ENCODE data around the gene TPCN2. TPM values are rescaled to one million over a fixed set of nuclear protein-coding genes. Genes with fewer than 3 reads are reported as not detected.

The TPCN2 gene
- total RNA-seq, 1 donor from 2014 or later = 19.1 TPM

- no peak for DNase-seq (ENCODE audit: low spot score)
- H3K9me3 Mint-ChIP-seq = peaks cover 3% of the 10 kb centered on the region
- no peaks in the 10 kb centered on the region for H3K36me3 Mint-ChIP-seq (ENCODE audit: low read depth)
- no peak overlapping the region for H3K4me3 Mint-ChIP-seq (ENCODE audit: low read depth)
- H3K4me1 Mint-ChIP-seq (ENCODE audit: low read depth) = peaks cover 1% of the 10 kb centered on the region
- H3K27me3 Mint-ChIP-seq (ENCODE audit: low read depth) = no peaks in the 10 kb centered on the region
- H3K27ac Mint-ChIP-seq = no peak overlapping the region
- intact Hi-C loops (cut with micrococcal nuclease) = no loop called here
Measured at GRCh38 chr11:69105461-69106030, 56.8 kb downstream of the TPCN2 start.

GRCh38 chr11:69106031-69106811, 57.5 kb downstream of the TPCN2 start:
- intact Hi-C loops (cut with micrococcal nuclease) = no loop called here
- Mint-ChIP-seq H3K9me3 (peaks cover 6% of the 10 kb centered on the region), H3K4me1 (ENCODE audit: low read depth) (peaks cover 1% of the 10 kb centered on the region), H3K36me3 (ENCODE audit: low read depth) (no peaks in the 10 kb centered on the region), H3K27me3 (ENCODE audit: low read depth) (no peaks in the 10 kb centered on the region), H3K27ac (no peak overlapping the region), H3K4me3 (ENCODE audit: low read depth) (no peak overlapping the region)
- DNase-seq (ENCODE audit: low spot score) = no peak

DNA sequence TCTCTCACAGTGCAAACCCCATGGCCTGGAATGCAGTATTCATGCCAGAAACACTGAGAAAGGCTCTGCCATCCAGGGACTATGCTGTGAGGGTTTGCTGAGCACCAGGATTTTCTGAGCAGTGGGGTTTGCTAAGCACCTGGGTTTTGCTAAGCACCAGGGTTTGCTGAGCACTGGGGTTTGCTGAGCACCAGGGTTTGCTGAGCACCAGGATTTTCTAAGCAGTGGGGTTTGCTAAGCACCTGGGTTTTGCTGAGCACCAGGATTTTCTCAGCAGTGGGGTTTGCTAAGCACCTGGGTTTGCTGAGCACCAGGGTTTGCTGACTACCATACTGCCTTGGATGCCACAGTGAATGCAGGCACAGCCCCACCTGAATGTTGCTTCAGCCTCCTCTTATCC, 58.7 kb downstream of the TPCN2 start:
- H3K36me3 Mint-ChIP-seq (ENCODE audit: low read depth) = no peaks in the 10 kb centered on the region
- intact Hi-C loops (cut with micrococcal nuclease) = no loop called here
- H3K4me3 Mint-ChIP-seq (ENCODE audit: low read depth) = no peak overlapping the region
- no peak for DNase-seq (ENCODE audit: low spot score)
- H3K9me3 Mint-ChIP-seq = peaks cover 6% of the 10 kb centered on the region
- no peaks in the 10 kb centered on the region for H3K27me3 Mint-ChIP-seq (ENCODE audit: low read depth)
- H3K4me1 Mint-ChIP-seq (ENCODE audit: low read depth) = peaks cover 1% of the 10 kb centered on the region
- no peak overlapping the region for H3K27ac Mint-ChIP-seq

- no peak overlapping the region for H3K27ac Mint-ChIP-seq
- no peaks in the 10 kb centered on the region for H3K36me3 Mint-ChIP-seq (ENCODE audit: low read depth)
- H3K27me3 Mint-ChIP-seq (ENCODE audit: low read depth) = no peaks in the 10 kb centered on the region
- peaks cover 6% of the 10 kb centered on the region for H3K9me3 Mint-ChIP-seq
- intact Hi-C loops (cut with micrococcal nuclease) = no loop called here
- H3K4me3 Mint-ChIP-seq (ENCODE audit: low read depth) = no peak overlapping the region
- peaks cover 1% of the 10 kb centered on the region for H3K4me1 Mint-ChIP-seq (ENCODE audit: low read depth)
- DNase-seq (ENCODE audit: low spot score) = no peak
Measured at GRCh38 chr11:69108030-69108429, 59.3 kb downstream of the TPCN2 start.

- Mint-ChIP-seq H3K4me3 (ENCODE audit: low read depth) (no peak overlapping the region), H3K27me3 (ENCODE audit: low read depth) (no peaks in the 10 kb centered on the region), H3K9me3 (peaks cover 6% of the 10 kb centered on the region), H3K27ac (no peak overlapping the region), H3K4me1 (ENCODE audit: low read depth) (peaks cover 1% of the 10 kb centered on the region), H3K36me3 (ENCODE audit: low read depth) (no peaks in the 10 kb centered on the region)
- no peak for DNase-seq (ENCODE audit: low spot score)
- intact Hi-C loops (cut with micrococcal nuclease) = no loop called here
Measured at GRCh38 chr11:69108559-69108958, 59.8 kb downstream of the TPCN2 start.

GRCh38 chr11:69109101-69109500, 60.4 kb downstream of the TPCN2 start:
- Mint-ChIP-seq H3K4me3 (ENCODE audit: low read depth) (no peak overlapping the region), H3K27ac (no peak overlapping the region), H3K9me3 (peaks cover 6% of the 10 kb centered on the region), H3K27me3 (ENCODE audit: low read depth) (no peaks in the 10 kb centered on the region), H3K4me1 (ENCODE audit: low read depth) (peaks cover 1% of the 10 kb centered on the region), H3K36me3 (ENCODE audit: low read depth) (no peaks in the 10 kb centered on the region)
- no peak for DNase-seq (ENCODE audit: low spot score)
- intact Hi-C loops (cut with micrococcal nuclease) = no loop called here

- peaks cover 1% of the 10 kb centered on the region for H3K4me1 Mint-ChIP-seq (ENCODE audit: low read depth)
- intact Hi-C loops (cut with micrococcal nuclease) = no loop called here
- DNase-seq (ENCODE audit: low spot score) = no peak
- no peaks in the 10 kb centered on the region for H3K27me3 Mint-ChIP-seq (ENCODE audit: low read depth)
- H3K36me3 Mint-ChIP-seq (ENCODE audit: low read depth) = no peaks in the 10 kb centered on the region
- no peak overlapping the region for H3K4me3 Mint-ChIP-seq (ENCODE audit: low read depth)
- peaks cover 6% of the 10 kb centered on the region for H3K9me3 Mint-ChIP-seq
- no peak overlapping the region for H3K27ac Mint-ChIP-seq
Measured at GRCh38 chr11:69110451-69110850, 61.7 kb downstream of the TPCN2 start.

DNA sequence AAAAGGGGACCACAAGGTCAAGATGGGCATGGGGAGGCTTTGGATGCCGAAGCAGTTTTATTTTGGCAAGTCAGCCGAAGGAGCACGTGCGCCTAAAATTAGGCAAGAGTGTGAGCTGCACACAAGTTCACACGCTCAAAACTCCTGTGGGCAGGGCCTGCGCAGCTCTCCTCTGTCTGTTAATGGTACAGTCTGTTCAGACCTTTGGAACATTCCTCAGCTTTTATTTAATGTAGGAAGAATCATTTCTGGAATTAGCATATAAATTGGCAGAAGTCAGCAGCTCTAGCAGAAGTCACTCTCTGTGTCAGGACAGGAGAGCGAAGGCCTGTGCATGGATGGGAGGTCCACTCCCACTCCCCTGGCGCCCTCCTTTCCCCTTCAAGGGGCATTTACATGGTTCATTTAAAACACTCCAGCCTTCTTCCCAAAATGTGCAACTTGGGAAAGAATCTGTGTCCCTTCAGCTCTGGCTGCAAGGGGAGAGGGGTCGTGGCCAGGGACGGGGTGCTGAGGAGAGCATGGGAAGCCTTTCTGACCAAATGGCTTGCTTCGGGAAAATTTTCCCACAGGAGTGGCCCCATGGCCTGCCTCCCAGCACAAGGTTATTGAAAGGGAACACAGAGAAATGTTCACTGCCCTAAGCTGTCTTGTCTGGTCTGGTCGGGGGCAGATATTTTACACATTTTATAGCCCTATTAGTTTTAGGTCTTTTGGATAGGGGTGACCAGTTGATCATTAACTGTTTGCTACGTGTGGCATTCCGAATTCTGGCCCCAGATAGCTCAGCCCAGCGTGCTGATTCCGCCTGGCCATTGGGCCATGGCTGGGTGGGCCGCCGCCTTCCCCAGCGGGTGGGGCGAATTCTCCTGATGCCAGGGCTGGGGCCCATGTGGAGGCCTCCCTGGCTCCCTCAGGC, 63.2 kb downstream of the TPCN2 start:
- no peak for DNase-seq (ENCODE audit: low spot score)
- H3K9me3 Mint-ChIP-seq = peaks cover 6% of the 10 kb centered on the region
- H3K4me3 Mint-ChIP-seq (ENCODE audit: low read depth) = no peak overlapping the region
- intact Hi-C loops (cut with micrococcal nuclease) = no loop called here
- H3K36me3 Mint-ChIP-seq (ENCODE audit: low read depth) = no peaks in the 10 kb centered on the region
- H3K27me3 Mint-ChIP-seq (ENCODE audit: low read depth) = no peaks in the 10 kb centered on the region
- H3K4me1 Mint-ChIP-seq (ENCODE audit: low read depth) = no peaks in the 10 kb centered on the region
- no peak overlapping the region for H3K27ac Mint-ChIP-seq

GRCh38 chr11:69113226-69113625, 64.5 kb downstream of the TPCN2 start:
- no peaks in the 10 kb centered on the region for H3K4me1 Mint-ChIP-seq (ENCODE audit: low read depth)
- no peak for DNase-seq (ENCODE audit: low spot score)
- H3K4me3 Mint-ChIP-seq (ENCODE audit: low read depth) = no peak overlapping the region
- no peaks in the 10 kb centered on the region for H3K36me3 Mint-ChIP-seq (ENCODE audit: low read depth)
- intact Hi-C loops (cut with micrococcal nuclease) = no loop called here
- H3K9me3 Mint-ChIP-seq = peaks cover 6% of the 10 kb centered on the region
- H3K27ac Mint-ChIP-seq = no peak overlapping the region
- no peaks in the 10 kb centered on the region for H3K27me3 Mint-ChIP-seq (ENCODE audit: low read depth)

DNA sequence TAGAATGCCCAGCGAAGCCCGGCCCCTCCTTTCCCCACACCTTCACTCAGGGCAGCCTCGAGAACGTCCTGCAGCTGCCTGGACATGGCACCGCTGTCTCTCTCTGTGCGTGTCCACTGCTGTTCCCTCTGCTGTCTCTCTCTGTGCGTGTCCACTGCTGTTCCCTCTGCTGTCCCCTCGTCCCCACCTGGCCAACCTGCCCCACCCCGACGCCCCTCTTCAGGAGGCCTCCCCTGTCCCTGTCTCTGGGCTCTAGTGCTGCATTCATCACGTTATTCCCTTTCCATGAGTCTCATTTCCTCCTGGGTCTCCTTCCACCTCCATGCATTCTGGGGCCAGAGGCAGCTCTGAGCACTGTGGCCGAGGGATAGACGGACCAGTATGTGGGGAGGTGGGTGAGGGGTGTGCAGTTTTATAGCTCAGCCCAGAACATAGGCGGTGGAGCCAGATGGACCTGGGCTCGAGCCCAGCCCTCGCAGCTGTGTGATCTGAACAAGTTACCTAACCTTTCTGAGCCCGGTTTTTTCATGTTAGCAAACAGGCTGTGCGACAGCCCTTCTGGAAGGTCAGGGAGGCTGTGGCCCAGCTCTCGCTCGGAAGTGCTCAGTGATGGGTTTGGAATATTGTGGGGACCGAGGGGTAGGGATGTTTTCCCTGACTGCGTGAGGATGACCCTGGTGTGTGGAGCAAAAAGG, 65.1 kb downstream of the TPCN2 start:
- intact Hi-C loops (cut with micrococcal nuclease) = no loop called here

DNA sequence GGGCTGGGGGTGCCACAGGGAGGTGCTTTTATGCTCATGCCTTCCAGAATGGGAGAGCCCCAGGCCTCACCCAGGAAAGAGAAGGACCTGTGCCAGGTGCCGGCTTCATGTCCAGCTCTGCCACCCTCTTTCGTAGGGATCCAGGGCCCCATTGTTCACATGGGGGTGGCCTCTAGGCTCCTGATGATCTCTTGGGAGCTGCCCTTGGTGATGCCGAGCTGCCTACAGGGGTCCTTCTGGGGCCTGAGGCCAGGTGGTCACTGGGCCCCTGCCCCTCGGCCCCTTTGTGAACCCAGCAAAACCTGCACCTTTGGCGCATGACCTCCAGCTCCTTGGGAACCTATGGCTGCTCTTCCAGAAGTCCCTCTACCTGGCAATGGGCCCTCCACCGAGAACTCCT, 65.6 kb downstream of the TPCN2 start:
- intact Hi-C loops (cut with micrococcal nuclease) = no loop called here
- H3K4me3 Mint-ChIP-seq (ENCODE audit: low read depth) = no peak overlapping the region
- DNase-seq (ENCODE audit: low spot score) = no peak
- H3K27me3 Mint-ChIP-seq (ENCODE audit: low read depth) = no peaks in the 10 kb centered on the region
- H3K27ac Mint-ChIP-seq = no peak overlapping the region
- no peaks in the 10 kb centered on the region for H3K4me1 Mint-ChIP-seq (ENCODE audit: low read depth)
- peaks cover 9% of the 10 kb centered on the region for H3K9me3 Mint-ChIP-seq
- H3K36me3 Mint-ChIP-seq (ENCODE audit: low read depth) = no peaks in the 10 kb centered on the region

More for the DNA sequence above, 65.1 kb downstream of the TPCN2 start:
- no peak for DNase-seq (ENCODE audit: low spot score)
- Mint-ChIP-seq H3K4me1 (ENCODE audit: low read depth) (no peaks in the 10 kb centered on the region), H3K9me3 (peaks cover 6% of the 10 kb centered on the region), H3K36me3 (ENCODE audit: low read depth) (no peaks in the 10 kb centered on the region), H3K4me3 (ENCODE audit: low read depth) (no peak overlapping the region), H3K27me3 (ENCODE audit: low read depth) (no peaks in the 10 kb centered on the region), H3K27ac (no peak overlapping the region)

DNA sequence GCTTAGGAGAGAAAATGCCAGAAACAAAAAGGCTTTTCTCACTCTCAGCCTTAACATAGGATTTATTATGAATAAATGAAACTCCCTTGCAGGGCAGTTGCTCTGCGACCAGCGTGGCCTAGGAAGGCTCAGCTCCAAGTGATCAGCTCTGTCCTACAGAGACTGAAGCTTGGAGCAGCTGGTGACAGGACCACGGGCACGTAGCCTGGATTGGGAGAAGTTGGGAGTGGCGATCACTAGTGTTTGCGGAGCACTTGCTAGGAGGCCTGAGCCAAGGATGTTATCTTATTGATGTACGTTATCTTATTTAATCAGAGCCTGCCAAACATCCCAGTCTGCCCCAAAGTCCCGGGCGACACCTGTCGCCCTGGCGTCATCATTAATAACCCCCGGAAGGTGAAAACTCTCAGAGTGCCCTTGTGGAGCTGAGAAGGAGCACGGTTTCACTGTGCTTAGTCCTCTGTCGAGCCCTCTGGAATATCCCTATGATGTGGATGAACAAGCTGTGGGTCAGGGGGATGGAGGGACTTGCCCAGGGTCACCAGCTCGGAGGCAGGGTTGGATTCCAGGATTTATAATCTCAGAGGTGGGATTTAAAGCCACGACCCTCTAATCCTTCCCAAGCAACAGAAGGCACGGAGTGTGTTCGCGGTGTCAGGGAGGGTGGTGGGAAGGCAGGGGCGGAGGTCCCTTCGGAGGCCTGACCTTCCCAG, 66.2 kb downstream of the TPCN2 start:
- DNase-seq (ENCODE audit: low spot score) = no peak
- Mint-ChIP-seq H3K27me3 (ENCODE audit: low read depth) (no peaks in the 10 kb centered on the region), H3K4me1 (ENCODE audit: low read depth) (no peaks in the 10 kb centered on the region), H3K9me3 (peaks cover 10% of the 10 kb centered on the region), H3K4me3 (ENCODE audit: low read depth) (no peak overlapping the region), H3K36me3 (ENCODE audit: low read depth) (no peaks in the 10 kb centered on the region), H3K27ac (no peak overlapping the region)
- intact Hi-C loops (cut with micrococcal nuclease) = no loop called here

Data from activated T-helper 2 cell treated with anti-CD3 and anti-CD28 coated beads, Interferon-gamma antibody, Interleukin-2, Interleukin-4, amounts not matched to agents 10 μg/mL and 5 μg/mL and 100 μg/mL, durations not matched to agents 14 hours and 24 hours and 36 hours (primary cell).